CD4-positive, alpha-beta T cell (primary cell): Measurements from ENCODE around the gene DGKI. TPM values are rescaled to one million over a fixed set of nuclear protein-coding genes. Genes with fewer than 3 reads are reported as not detected.

Experiments
- ATAC-seq: fragments of 200-7000 bp; cut with Tn5 transposase; one replicate; pipeline ENCODE4 v1.10.0; 2022; ENCODE audit warnings: mild to moderate bottlenecking; ENCODE audit not compliant: poor library complexity
- CTCF ChIA-PET: fragments of 350-600 bp; sonication (Branson Sonifier 250); formaldehyde crosslinking; loops from one replicate; lab custom pipeline; 2021; ENCODE audit warnings: antibody characterized with exemption, inconsistent platforms; lab: Charles Lee
- POLR2A ChIA-PET: fragments of 350-600 bp; sonication (Branson Sonifier 250); formaldehyde crosslinking; loops from one replicate; lab custom pipeline; 2021; ENCODE audit warnings: antibody characterized with exemption, inconsistent platforms; lab: Charles Lee
- DNase-seq, 14 experiments: peaks; one replicate each; pipeline ENCODE4 v3.0.0-alpha.2; 2013 to 2020; ENCODE audit warnings: mixed read lengths in 2 of 14
- H3K27ac ChIP-seq, 2 donors: one replicate each; pipeline versions ENCODE4 v1.5.1 to v1.7.0; 2013; ENCODE audit warnings: low read length in 2 of 2, low read depth in 1 of 2, mild to moderate bottlenecking in 1 of 2
- H3K27me3 ChIP-seq, 2 experiments: 1 replicate in 1 of 2; 2 replicates in 1 of 2; pipeline versions ENCODE4 v1.6.1 to v1.7.0; 2013; ENCODE audit warnings: low read length in 2 of 2, control low read depth in 1 of 2, mild to moderate bottlenecking in 1 of 2, moderate library complexity in 1 of 2; ENCODE audit not compliant: insufficient read depth in 2 of 2, control insufficient read depth in 1 of 2
- H3K36me3 ChIP-seq: one replicate; pipeline ENCODE4 v1.6.1; 2013; ENCODE audit warnings: low read length, control low read depth; ENCODE audit not compliant: insufficient read depth
- H3K4me1 ChIP-seq: one replicate; pipeline ENCODE4 v1.6.1; 2013; ENCODE audit warnings: low read length, control low read depth; ENCODE audit not compliant: insufficient read depth
- H3K4me3 ChIP-seq: one replicate; pipeline ENCODE4 v1.5.1; 2013; ENCODE audit warnings: mild to moderate bottlenecking, low read length, moderate library complexity
- H3K9me3 ChIP-seq, 2 experiments: 1 replicate in 1 of 2; 2 replicates in 1 of 2; pipeline versions ENCODE4 v1.6.1 to v1.7.0; 2013; ENCODE audit warnings: low read length in 2 of 2, mild to moderate bottlenecking in 2 of 2, control low read depth in 1 of 2, moderate library complexity in 1 of 2; ENCODE audit not compliant: control insufficient read depth in 1 of 2, insufficient read depth in 1 of 2
- H3K27ac Mint-ChIP-seq: one replicate; pipeline ENCODE4 v1.8.0; 2020; ENCODE audit warnings: mixed read lengths
- H3K27me3 Mint-ChIP-seq: one replicate; pipeline ENCODE4 v1.8.0; 2021; ENCODE audit warnings: mixed read lengths
- H3K36me3 Mint-ChIP-seq: one replicate; pipeline ENCODE4 v1.8.0; 2021; ENCODE audit warnings: low read depth, mixed read lengths
- H3K4me1 Mint-ChIP-seq: one replicate; pipeline ENCODE4 v1.8.0; 2021; ENCODE audit warnings: low read depth, mixed read lengths
- H3K4me3 Mint-ChIP-seq: one replicate; pipeline ENCODE4 v1.8.0; 2020; ENCODE audit warnings: mild to moderate bottlenecking, mixed read lengths
- H3K9me3 Mint-ChIP-seq: one replicate; pipeline ENCODE4 v1.8.0; 2020; ENCODE audit warnings: mixed read lengths
- intact Hi-C, 2 experiments: fragments of 100-400 bp; cut with DNase I in 1 of 2; cut with micrococcal nuclease in 1 of 2; formaldehyde crosslinking; loops; one replicate each; pipeline versions ENCODE4 v1.15.1 to v1.9.0; 2023 to 2025; cut with DNase I, micrococcal nuclease
- total RNA-seq, 174 experiments: library from RNA in 2 of 174; stranded (reverse) in 2 of 174; gene quantifications; one replicate each; pipeline ENCODE4 v1.2.3 and lab custom pipeline; 2021 to 2026
- TF ChIP-seq, protein P1 (sequence below): fragments of 200-600 bp; IDR thresholded peaks from one replicate; pipeline ENCODE4 v1.8.0; 2022; ENCODE audit warnings: antibody characterized with exemption, mild to moderate bottlenecking

Gene DGKI
- total RNA-seq, 2 experiments from 2014 or later: not detected

DNA sequence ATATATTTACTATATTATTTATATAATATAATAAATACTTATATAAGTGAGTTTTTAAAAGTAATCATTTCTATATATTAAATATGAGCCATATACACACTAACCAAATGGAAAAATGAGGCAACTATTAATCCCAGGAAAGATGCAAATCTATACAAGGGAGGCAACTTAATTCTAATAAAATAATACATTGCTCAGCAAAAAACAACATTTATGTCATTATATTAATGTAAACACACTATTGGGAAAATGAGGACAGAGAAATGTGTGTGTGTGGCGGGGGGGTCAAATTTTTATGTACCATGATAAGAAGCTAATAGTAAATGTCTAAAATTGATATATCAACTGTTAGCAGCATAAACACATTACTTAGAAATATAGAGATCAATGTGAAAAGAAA, 23.3 kb upstream of the DGKI start:
- H3K27me3 ChIP-seq: no peaks in the 10 kb centered on the region
- H3K27ac ChIP-seq: no peak overlapping the region
- H3K36me3 Mint-ChIP-seq: peaks cover 48% of the 10 kb centered on the region
- intact Hi-C loops: no loop called here
- no peak overlapping the region for H3K4me3 Mint-ChIP-seq
- H3K4me3 ChIP-seq: no peak overlapping the region
- H3K4me1 ChIP-seq: no peaks in the 10 kb centered on the region
- ATAC-seq (no peak), DNase-seq (no peak)
- POLR2A ChIA-PET: no interaction called here
- no peak overlapping the region for H3K27ac Mint-ChIP-seq
- H3K9me3 Mint-ChIP-seq: peaks cover 8% of the 10 kb centered on the region
- CTCF ChIA-PET: interaction anchor here (1.2 kb wide), 1 partner anchor 34 kb away, joined by 3 read pairs; no protein-coding TSS in a partner anchor
- no peaks in the 10 kb centered on the region for H3K27me3 Mint-ChIP-seq
- H3K36me3 ChIP-seq: peaks cover 17% of the 10 kb centered on the region
- TF ChIP-seq, protein P1, sequence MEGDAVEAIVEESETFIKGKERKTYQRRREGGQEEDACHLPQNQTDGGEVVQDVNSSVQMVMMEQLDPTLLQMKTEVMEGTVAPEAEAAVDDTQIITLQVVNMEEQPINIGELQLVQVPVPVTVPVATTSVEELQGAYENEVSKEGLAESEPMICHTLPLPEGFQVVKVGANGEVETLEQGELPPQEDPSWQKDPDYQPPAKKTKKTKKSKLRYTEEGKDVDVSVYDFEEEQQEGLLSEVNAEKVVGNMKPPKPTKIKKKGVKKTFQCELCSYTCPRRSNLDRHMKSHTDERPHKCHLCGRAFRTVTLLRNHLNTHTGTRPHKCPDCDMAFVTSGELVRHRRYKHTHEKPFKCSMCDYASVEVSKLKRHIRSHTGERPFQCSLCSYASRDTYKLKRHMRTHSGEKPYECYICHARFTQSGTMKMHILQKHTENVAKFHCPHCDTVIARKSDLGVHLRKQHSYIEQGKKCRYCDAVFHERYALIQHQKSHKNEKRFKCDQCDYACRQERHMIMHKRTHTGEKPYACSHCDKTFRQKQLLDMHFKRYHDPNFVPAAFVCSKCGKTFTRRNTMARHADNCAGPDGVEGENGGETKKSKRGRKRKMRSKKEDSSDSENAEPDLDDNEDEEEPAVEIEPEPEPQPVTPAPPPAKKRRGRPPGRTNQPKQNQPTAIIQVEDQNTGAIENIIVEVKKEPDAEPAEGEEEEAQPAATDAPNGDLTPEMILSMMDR: no peak
- H3K9me3 ChIP-seq: peaks cover 0 to 11% of the 10 kb centered on the region in 2 experiments
- H3K4me1 Mint-ChIP-seq: no peaks in the 10 kb centered on the region

DNA sequence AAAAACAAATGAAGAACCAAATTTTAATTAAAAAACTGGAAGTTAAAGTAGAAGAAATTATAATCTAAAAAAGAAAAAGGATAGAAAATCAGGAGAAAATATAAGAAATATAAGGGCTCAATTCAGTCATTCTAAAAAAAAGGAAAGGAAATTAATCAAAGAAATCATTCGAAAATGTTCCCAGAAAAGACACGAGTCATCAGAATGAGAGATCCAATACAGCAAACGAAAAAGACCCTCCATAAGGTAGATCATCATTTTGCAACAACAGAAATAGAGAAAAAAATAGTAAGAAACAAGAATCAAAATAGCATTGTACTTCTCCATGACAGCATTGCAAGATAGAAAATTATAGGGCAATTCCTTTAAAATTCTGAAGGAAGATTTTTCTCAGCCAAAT, 22.5 kb upstream of the DGKI start:
- H3K27me3 Mint-ChIP-seq: no peaks in the 10 kb centered on the region
- Histone ChIP-seq H3K9me3 (peaks cover 0 to 11% of the 10 kb centered on the region in 2 experiments), H3K27ac (no peak overlapping the region), H3K4me3 (no peak overlapping the region), H3K27me3 (no peaks in the 10 kb centered on the region), H3K4me1 (no peaks in the 10 kb centered on the region), H3K36me3 (peaks cover 15% of the 10 kb centered on the region)
- CTCF ChIA-PET: no interaction called here
- ATAC-seq (no peak), DNase-seq (no peak)
- TF ChIP-seq, protein P1: no peak
- intact Hi-C loops: no loop called here
- H3K27ac Mint-ChIP-seq: no peak overlapping the region
- no peak overlapping the region for H3K4me3 Mint-ChIP-seq
- peaks cover 10% of the 10 kb centered on the region for H3K9me3 Mint-ChIP-seq
- POLR2A ChIA-PET: no interaction called here
- H3K4me1 Mint-ChIP-seq: no peaks in the 10 kb centered on the region
- H3K36me3 Mint-ChIP-seq: peaks cover 52% of the 10 kb centered on the region

DNA sequence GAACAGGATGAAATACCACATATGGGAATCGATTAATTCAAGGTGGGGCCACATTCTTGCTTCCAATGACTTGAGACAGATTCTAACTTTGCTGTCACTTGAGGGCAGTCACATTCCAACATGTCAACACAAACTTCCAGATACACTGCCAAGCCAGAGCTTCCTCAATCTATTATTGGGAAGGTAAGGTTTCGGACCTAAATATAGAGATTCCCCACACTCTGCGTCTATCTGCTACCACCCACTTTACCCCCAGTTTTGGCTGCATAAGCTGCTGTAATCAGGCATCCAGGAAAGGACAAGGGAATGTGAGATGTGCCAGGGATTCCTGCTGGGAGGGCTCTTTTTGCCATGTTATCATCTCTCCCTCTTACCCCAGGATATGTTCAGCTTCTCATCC, 20.5 kb upstream of the DGKI start:
- H3K4me1 ChIP-seq: no peaks in the 10 kb centered on the region
- ATAC-seq (no peak), DNase-seq (no peak)
- ChIA-PET POLR2A (no interaction called here), CTCF (no interaction called here)
- H3K36me3 Mint-ChIP-seq: peaks cover 43% of the 10 kb centered on the region
- H3K27me3 ChIP-seq: no peaks in the 10 kb centered on the region
- peaks cover 11% of the 10 kb centered on the region for H3K36me3 ChIP-seq
- H3K4me3 ChIP-seq: no peak overlapping the region
- no peak overlapping the region for H3K4me3 Mint-ChIP-seq
- peaks cover 0 to 11% of the 10 kb centered on the region in 2 experiments for H3K9me3 ChIP-seq
- no peak overlapping the region for H3K27ac Mint-ChIP-seq
- no peaks in the 10 kb centered on the region for H3K4me1 Mint-ChIP-seq
- H3K27ac ChIP-seq: no peak overlapping the region
- intact Hi-C loops: no loop called here
- TF ChIP-seq, protein P1: no peak
- H3K9me3 Mint-ChIP-seq: peaks cover 10% of the 10 kb centered on the region
- H3K27me3 Mint-ChIP-seq: no peaks in the 10 kb centered on the region
